Kidney epithelial cell (primary cell): Measurements from ENCODE around the gene RGS7. TPM values are rescaled to one million over a fixed set of nuclear protein-coding genes. Genes with fewer than 3 reads are reported as not detected.

Experiments
- DNase-seq: peaks from one replicate; pipeline ENCODE4 v3.0.0-alpha.2; 2010; ENCODE audit warnings: low read depth
- H3K27me3 ChIP-seq: 2 replicates; pipeline ENCODE4 v1.6.0; 2011; ENCODE audit warnings: low read length; ENCODE audit not compliant: control insufficient read depth, insufficient read depth
- H3K36me3 ChIP-seq: 2 replicates; pipeline ENCODE4 v1.5.1; 2011; ENCODE audit warnings: low read length; ENCODE audit not compliant: control insufficient read depth, insufficient read depth
- H3K4me3 ChIP-seq: 2 replicates; pipeline ENCODE4 v1.5.1; 2011; ENCODE audit warnings: low read depth, mild to moderate bottlenecking, control low read depth, low read length
- CTCF ChIP-seq: IDR thresholded peaks from 2 replicates; pipeline ENCODE4 v1.5.1; 2011; ENCODE audit warnings: mild to moderate bottlenecking, moderate library complexity, low read length, control low read depth, inconsistent platforms; ENCODE audit not compliant: insufficient read depth, poor library complexity, severe bottlenecking
- total RNA-seq: library from RNA; depleted of rRNA; stranded (reverse); fragments of >200 nt; gene quantifications from 2 replicates; pipeline ENCODE4 v1.2.3, GENCODE V29; 2015

Gene RGS7
- total RNA-seq, 1 donor from 2014 or later = 1.5 TPM

DNA sequence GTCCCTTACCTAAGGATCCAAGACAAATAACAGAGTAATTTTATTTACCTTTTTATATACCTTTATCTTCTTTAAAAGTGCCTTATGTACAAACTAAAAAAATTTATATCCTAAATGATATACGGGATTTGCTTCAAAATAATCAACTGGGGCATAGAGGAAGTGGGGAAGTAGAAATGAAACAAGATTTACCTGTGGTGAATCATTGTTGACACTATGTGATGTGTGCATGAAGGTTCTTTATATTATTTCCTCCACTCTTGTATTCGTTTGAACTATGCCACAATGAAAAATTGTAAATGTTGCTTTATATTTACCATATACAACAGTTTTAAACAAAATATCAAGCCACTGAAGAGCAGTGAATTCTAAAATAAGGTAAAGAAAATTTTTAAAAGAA, 13.0 kb downstream of the RGS7 start:
- no peak for TF ChIP-seq CTCF
- no peaks in the 10 kb centered on the region for H3K36me3 ChIP-seq

DNA sequence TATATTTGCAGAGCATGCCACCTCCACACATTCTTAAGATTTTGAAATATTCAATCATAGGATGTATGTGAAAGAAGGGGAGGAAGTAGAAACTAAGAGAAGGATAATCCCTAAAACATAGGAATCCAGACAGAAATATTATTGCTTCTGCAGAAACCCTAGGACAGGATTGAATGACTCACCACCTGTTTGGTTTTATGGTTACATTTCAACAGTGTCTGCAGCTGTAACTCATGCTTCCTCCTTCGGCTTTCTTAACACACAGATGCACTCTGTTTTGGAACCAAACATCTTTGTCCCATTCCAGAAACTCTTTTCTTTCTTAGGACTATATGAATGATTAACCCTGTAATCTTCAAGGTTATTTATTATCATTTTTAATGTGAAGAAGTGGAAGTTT, 20.7 kb downstream of the RGS7 start:
- no peak overlapping the region for H3K4me3 ChIP-seq
- no peaks in the 10 kb centered on the region for H3K36me3 ChIP-seq
- no peaks in the 10 kb centered on the region for H3K27me3 ChIP-seq
- no peak for DNase-seq
- no peak for TF ChIP-seq CTCF

More for the DNA sequence above, 13.0 kb downstream of the RGS7 start:
- no peak overlapping the region for H3K4me3 ChIP-seq
- DNase-seq = no peak
- no peaks in the 10 kb centered on the region for H3K27me3 ChIP-seq

GRCh38 chr1:241332987-241333386, 24.0 kb downstream of the RGS7 start:
- Histone ChIP-seq H3K36me3 (no peaks in the 10 kb centered on the region), H3K4me3 (no peak overlapping the region), H3K27me3 (no peaks in the 10 kb centered on the region)
- DNase-seq = no peak
- no peak for TF ChIP-seq CTCF

- Histone ChIP-seq H3K36me3 (no peaks in the 10 kb centered on the region), H3K4me3 (no peak overlapping the region), H3K27me3 (no peaks in the 10 kb centered on the region)
- DNase-seq = no peak
- TF ChIP-seq CTCF = no peak
Observed at GRCh38 chr1:241332037-241332409, 25.0 kb downstream of the RGS7 start.

- H3K36me3 ChIP-seq = no peaks in the 10 kb centered on the region
- no peaks in the 10 kb centered on the region for H3K27me3 ChIP-seq
- no peak for DNase-seq
- TF ChIP-seq CTCF = no peak
- no peak overlapping the region for H3K4me3 ChIP-seq
Observed at GRCh38 chr1:241331328-241332036, 25.5 kb downstream of the RGS7 start.
